HUES6 (cell line): ENCODE measurements around the gene POLRMT.

Experiments used
- H3K27ac ChIP-seq: 2 replicates; pipeline ENCODE4 v1.7.0; 2013; ENCODE audit warnings: low read depth, mild to moderate bottlenecking, low read length, inconsistent platforms
- H3K27me3 ChIP-seq: 2 replicates; pipeline ENCODE4 v1.6.1; 2013; ENCODE audit warnings: low read length; ENCODE audit not compliant: control insufficient read depth, insufficient read depth
- H3K36me3 ChIP-seq: 2 replicates; pipeline ENCODE4 v1.6.1; 2013; ENCODE audit warnings: low read length; ENCODE audit not compliant: control insufficient read depth, insufficient read depth
- H3K4me1 ChIP-seq: 2 replicates; pipeline ENCODE4 v1.6.1; 2013; ENCODE audit warnings: low read length; ENCODE audit not compliant: control insufficient read depth, insufficient read depth
- H3K4me3 ChIP-seq: 2 replicates; pipeline ENCODE4 v1.5.1; 2013; ENCODE audit warnings: low read depth, low read length
- H3K9ac ChIP-seq: one replicate; pipeline ENCODE4 v1.6.1; 2013; ENCODE audit warnings: mild to moderate bottlenecking, low read length
- H3K9me3 ChIP-seq: 2 replicates; pipeline ENCODE4 v1.6.1; 2013; ENCODE audit warnings: low read depth, low read length; ENCODE audit not compliant: control insufficient read depth, insufficient read depth

Gene POLRMT

GRCh38 chr19:644789-645188, 11.5 kb upstream of the POLRMT start:
- Histone ChIP-seq H3K27me3 (peaks cover 4% of the 10 kb centered on the region; the same call in 1 of the 2 replicates), H3K4me3 (no peak overlapping the region), H3K9ac (no peak overlapping the region), H3K9me3 (no peaks in the 10 kb centered on the region), H3K36me3 (peaks cover 48% of the 10 kb centered on the region), H3K4me1 (no peaks in the 10 kb centered on the region), H3K27ac (no peak overlapping the region)

- Histone ChIP-seq H3K4me1 (0 out of 2 replicates have a peak, but pooled peaks cover under 1% of the 10 kb centered on the region), H3K27me3 (peaks cover 5% of the 10 kb centered on the region), H3K9ac (no peak overlapping the region), H3K27ac (no peak overlapping the region), H3K4me3 (no peak overlapping the region), H3K9me3 (no peaks in the 10 kb centered on the region), H3K36me3 (peaks cover 45% of the 10 kb centered on the region)
Observed at GRCh38 chr19:644363-644762, 11.0 kb upstream of the POLRMT start.

- no peaks in the 10 kb centered on the region for H3K9me3 ChIP-seq
- no peak overlapping the region for H3K9ac ChIP-seq
- 0 out of 2 replicates have a peak, but pooled peaks cover 3% of the 10 kb centered on the region for H3K4me1 ChIP-seq
- H3K4me3 ChIP-seq, result no peak overlapping the region
- peaks cover 42% of the 10 kb centered on the region for H3K36me3 ChIP-seq
- peaks cover 11% of the 10 kb centered on the region for H3K27me3 ChIP-seq
- H3K27ac ChIP-seq, result no peak overlapping the region
Observed at GRCh38 chr19:643736-644135, 10.4 kb upstream of the POLRMT start.

- Histone ChIP-seq H3K4me1 (0 out of 2 replicates have a peak, but pooled peaks cover 3% of the 10 kb centered on the region), H3K9ac (no peak overlapping the region), H3K27me3 (peaks cover 18% of the 10 kb centered on the region), H3K9me3 (no peaks in the 10 kb centered on the region), H3K4me3 (no peak overlapping the region), H3K36me3 (peaks cover 36% of the 10 kb centered on the region), H3K27ac (no peak overlapping the region)
Observed at GRCh38 chr19:642767-643727, 9.7 kb upstream of the POLRMT start.

GRCh38 chr19:641702-642101, 8.4 kb upstream of the POLRMT start:
- no peak overlapping the region for H3K27ac ChIP-seq
- no peaks in the 10 kb centered on the region for H3K9me3 ChIP-seq
- peaks cover 22% of the 10 kb centered on the region for H3K36me3 ChIP-seq
- 0 out of 2 replicates have a peak, but pooled peaks cover 3% of the 10 kb centered on the region for H3K4me1 ChIP-seq
- no peak overlapping the region for H3K4me3 ChIP-seq
- H3K9ac ChIP-seq, result no peak overlapping the region
- peaks cover 29% of the 10 kb centered on the region for H3K27me3 ChIP-seq

- H3K4me1 ChIP-seq, result 0 out of 2 replicates have a peak, but pooled peaks cover 3% of the 10 kb centered on the region
- no peak overlapping the region for H3K9ac ChIP-seq
- no peak overlapping the region for H3K27ac ChIP-seq
- H3K36me3 ChIP-seq, result peaks cover 12% of the 10 kb centered on the region; the same call in 1 of the 2 replicates
- H3K9me3 ChIP-seq, result no peaks in the 10 kb centered on the region
- peak overlapping the region; percentile 57; the same call in 1 of the 2 replicates for H3K4me3 ChIP-seq
- H3K27me3 ChIP-seq, result peaks cover 29% of the 10 kb centered on the region
Observed at GRCh38 chr19:640606-641189, 7.4 kb upstream of the POLRMT start.

- H3K4me3 ChIP-seq, result peak overlapping the region; percentile 57
- H3K27ac ChIP-seq, result no peak overlapping the region
- no peak overlapping the region for H3K9ac ChIP-seq
- 0 out of 2 replicates have a peak, but pooled peaks cover 3% of the 10 kb centered on the region for H3K4me1 ChIP-seq
- peaks cover 9% of the 10 kb centered on the region; the same call in 1 of the 2 replicates for H3K36me3 ChIP-seq
- H3K9me3 ChIP-seq, result no peaks in the 10 kb centered on the region
- H3K27me3 ChIP-seq, result peaks cover 29% of the 10 kb centered on the region
Observed at GRCh38 chr19:640161-640558, 6.8 kb upstream of the POLRMT start.

- Histone ChIP-seq H3K9ac (peak within 1 kb of the TSS; percentile 54), H3K27ac (no peak within 1 kb of the TSS), H3K4me1 (0 out of 2 replicates have a peak, but pooled peaks cover 3% of the 10 kb centered on the region), H3K9me3 (no peaks in the 10 kb centered on the region), H3K36me3 (peaks cover 4% of the 10 kb centered on the region; the same call in 1 of the 2 replicates), H3K4me3 (peak within 1 kb of the TSS; percentile 68), H3K27me3 (peaks cover 29% of the 10 kb centered on the region)
Observed at GRCh38 chr19:639253-640160, 6.2 kb upstream of the POLRMT start, which contains the start of gene FGF22. FGF22 (plus strand) TSS chr19:639879; CDS start chr19:639926, 47 bp downstream.

GRCh38 chr19:638906-639252, 5.5 kb upstream of the POLRMT start:
- Histone ChIP-seq H3K4me1 (peaks cover 8% of the 10 kb centered on the region; the same call in 1 of the 2 replicates), H3K9me3 (no peaks in the 10 kb centered on the region), H3K27me3 (peaks cover 29% of the 10 kb centered on the region), H3K27ac (no peak overlapping the region), H3K9ac (no peak overlapping the region), H3K4me3 (peak overlapping the region; percentile 68), H3K36me3 (peaks cover under 1% of the 10 kb centered on the region; the same call in 1 of the 2 replicates)

- Histone ChIP-seq H3K4me3 (no peak overlapping the region), H3K9ac (no peak overlapping the region), H3K4me1 (peaks cover 12% of the 10 kb centered on the region; the same call in 1 of the 2 replicates), H3K9me3 (no peaks in the 10 kb centered on the region), H3K27ac (no peak overlapping the region), H3K27me3 (peaks cover 24% of the 10 kb centered on the region), H3K36me3 (peaks cover 10% of the 10 kb centered on the region)
Observed at GRCh38 chr19:634975-635652, 1.8 kb upstream of the POLRMT start.
